H1 (cell line): ENCODE data around the gene ADGRG2. TPM values are rescaled to one million over a fixed set of nuclear protein-coding genes. Genes with fewer than 3 reads are reported as not detected.

Experiments used
- CEBPB ChIP-seq: IDR thresholded peaks from 2 replicates; pipeline ENCODE4 v1.6.1; 2012; ENCODE audit warnings: low read depth, low read length
- EP300 ChIP-seq, 2 experiments: IDR thresholded peaks; 1 replicate in 1 of 2; 2 replicates in 1 of 2; pipeline ENCODE4 v1.6.1; 2011 to 2012; ENCODE audit warnings: low read depth in 2 of 2, low read length in 2 of 2, mild to moderate bottlenecking in 2 of 2, borderline replicate concordance in 1 of 2, inconsistent platforms in 1 of 2, moderate library complexity in 1 of 2
- POLR2A ChIP-seq, 2 experiments: IDR thresholded peaks; 1 replicate in 1 of 2; 2 replicates in 1 of 2; pipeline ENCODE4 v1.6.1; 2011; ENCODE audit warnings: low read depth in 2 of 2, low read length in 2 of 2, mild to moderate bottlenecking in 2 of 2; ENCODE audit errors: control extremely low read depth in 1 of 2
- RFX5 ChIP-seq: IDR thresholded peaks from 2 replicates; pipeline ENCODE4 v1.6.1; 2011; ENCODE audit warnings: low read depth, low read length, improper control_type of control experiment, borderline replicate concordance
- SIN3A ChIP-seq, 2 experiments: IDR thresholded peaks in 1 of 2; conservative IDR thresholded peaks in 1 of 2; 2 replicates each; pipeline ENCODE4 v1.6.1; 2011 to 2012; ENCODE audit warnings: low read length in 2 of 2, improper control_type of control experiment in 1 of 2, low read depth in 1 of 2, mild to moderate bottlenecking in 1 of 2
- SRF ChIP-seq: IDR thresholded peaks from 2 replicates; pipeline ENCODE4 v1.6.1; 2011; ENCODE audit warnings: mild to moderate bottlenecking, low read depth, low read length, moderate library complexity
- TAF1 ChIP-seq: IDR thresholded peaks from 2 replicates; pipeline ENCODE4 v1.6.1; 2011; ENCODE audit warnings: mild to moderate bottlenecking, low read depth, low read length
- TBP ChIP-seq: IDR thresholded peaks from 2 replicates; pipeline ENCODE4 v1.6.1; 2011; ENCODE audit warnings: low read depth, low read length, improper control_type of control experiment
- TCF12 ChIP-seq: IDR thresholded peaks from 2 replicates; pipeline ENCODE4 v1.6.1; 2011; ENCODE audit warnings: low read depth, mild to moderate bottlenecking, low read length
- USF2 ChIP-seq: IDR thresholded peaks from 2 replicates; pipeline ENCODE4 v1.6.1; 2011; ENCODE audit warnings: low read length, improper control_type of control experiment
- polyA plus RNA-seq, 7 experiments: library from polyadenylated mRNA; depleted of rRNA in 3 of 7; stranded (reverse) in 5 of 7; unstranded in 2 of 7; fragments of >200 nt in 5 of 7; fragments of 200-250 nt in 2 of 7; gene quantifications; 1 replicate in 5 of 7; 2 replicates in 1 of 7; 4 replicates in 1 of 7; pipeline versions ENCODE4 v1.2.1 to v1.2.3, GENCODE V29; 2011 to 2013; ENCODE audit warnings: missing spikeins in 2 of 7, mixed read lengths in 2 of 7
- total RNA-seq: library from RNA; stranded (reverse); fragmentation: NEBNext Ultra II Directional; extraction: Animal tissue kit (Norgen Biotek cat#: 25700); gene quantifications from 2 replicates; pipeline ENCODE4 v1.2.1, GENCODE V29; 2021

Gene ADGRG2
- total and polyA plus RNA-seq, 2 of the 8 experiments (the other 6 are each of a cell fraction or from before 2014, with no cell fraction given), result 8.9 to 13.3 TPM

GRCh38 chrX:18984381-18985185 is 137.7 kb downstream of the ADGRG2 start (continued):
- peak in 1 of 2 experiments; percentile 2; a peak in 1 of 3 replicates for TF ChIP-seq EP300 (IDR thresholded peaks at IDR 0.05; ENCODE audit: borderline replicate concordance in 1 of 2, low read depth in 2 of 2, low read length in 2 of 2)
- no peak for TF ChIP-seq USF2
- TF ChIP-seq CEBPB, result no peak
- TF ChIP-seq TAF1, result peak; percentile 59; the same call in 1 of the 2 replicates
- TF ChIP-seq SIN3A (conservative IDR thresholded peaks at IDR 0.05 in 1 of 2, IDR thresholded peaks at IDR 0.05 in 1 of 2; ENCODE audit: low read depth in 1 of 2, low read length in 2 of 2), result 0 out of 4 replicates have a peak, but pooled peaks of 1 of the 2 experiments have one; percentile 32
- peak; percentile 31 to 45; a peak in 2 of 3 replicates for TF ChIP-seq POLR2A (IDR thresholded peaks at IDR 0.05; ENCODE audit: control extremely low read depth in 1 of 2, low read depth in 2 of 2, low read length in 2 of 2)
- TF ChIP-seq RFX5, result no peak
- TF ChIP-seq TBP, result peak; percentile 63
- TF ChIP-seq SRF, result no peak
- TF ChIP-seq TCF12, result 0 out of 2 replicates have a peak, but pooled peaks have one; percentile 22
